ENCODE data around the gene TTC21A. TPM values are rescaled to one million over a fixed set of nuclear protein-coding genes. Genes with fewer than 3 reads are reported as not detected.

TTC21A gene
- total and polyA plus RNA-seq, 2 of the 13 experiments (the other 11 are each of a cell fraction or from before 2014, with no cell fraction given), result 0.31 to 1.5 TPM

DNA sequence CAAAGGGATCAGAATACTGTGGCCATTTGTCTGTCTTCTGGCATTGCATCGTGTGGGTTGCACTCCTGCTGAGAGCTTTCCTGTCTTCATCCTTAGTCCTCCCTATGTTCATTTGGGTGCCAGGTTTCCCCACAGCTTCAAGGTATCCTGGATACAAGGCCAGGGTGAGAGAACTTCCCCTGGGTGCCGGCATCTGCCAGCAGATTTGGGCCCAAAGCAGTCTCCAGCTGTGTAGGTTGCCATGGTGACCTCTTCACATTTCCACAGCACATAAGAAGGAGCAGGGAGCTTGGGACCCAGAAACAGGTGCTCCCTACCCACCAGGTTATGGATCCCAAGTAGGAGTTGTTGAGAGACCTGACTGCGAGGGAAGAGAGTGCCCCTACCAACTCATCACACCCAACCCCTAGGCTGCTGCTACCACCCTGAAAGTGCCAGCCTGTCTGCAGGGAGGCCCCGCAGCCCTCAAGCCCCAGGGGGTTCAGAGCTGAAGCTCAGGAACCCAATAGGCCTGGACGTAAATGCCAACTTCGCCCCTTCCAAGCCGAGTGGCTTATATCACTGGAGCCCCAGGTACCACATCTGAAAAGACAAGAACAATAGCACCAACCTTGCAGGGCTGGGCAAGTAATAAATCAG is 19.9 kb downstream of the TTC21A start (continued):
- no peak for TF ChIP-seq SCMH1 (CRISPR knock-in tag; IDR thresholded peaks at IDR 0.05; ENCODE audit: borderline replicate concordance)
- no peak for TF ChIP-seq ZNF614 (CRISPR knock-in tag; IDR thresholded peaks at IDR 0.05; ENCODE audit: borderline replicate concordance)

DNA sequence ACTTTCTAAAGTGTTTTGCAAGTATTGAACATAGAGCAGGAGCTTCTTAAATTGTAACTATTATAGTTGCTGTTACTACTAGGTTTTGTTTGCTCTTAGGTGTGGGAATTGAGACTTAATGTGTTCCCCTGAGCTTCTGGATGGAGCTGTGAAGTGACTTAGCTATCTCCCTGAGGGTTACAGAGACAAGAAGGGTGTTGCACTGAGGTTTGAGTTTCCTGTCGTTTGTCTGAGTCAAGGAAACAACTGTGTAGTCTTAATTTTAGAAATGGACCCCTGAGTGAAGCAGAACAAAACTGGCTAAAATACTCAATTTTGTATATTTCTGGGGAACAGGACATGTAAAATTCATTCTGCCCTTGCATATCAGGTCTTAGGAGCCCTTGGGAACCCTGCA is 20.4 kb downstream of the TTC21A start:
- DNase-seq (ENCODE audit: low spot score), result no peak
- Histone ChIP-seq H3K27ac (ENCODE audit: extremely low read length, insufficient read depth, low read length) (no peak overlapping the region), H3K4me2 (ENCODE audit: low read depth, low read length) (no peak overlapping the region), H4K20me1 (ENCODE audit: insufficient read depth, low read length) (no peaks in the 10 kb centered on the region; the same call in 1 of the 2 replicates), H3K4me3 (replicated peaks in 1 of 3; ENCODE audit: insufficient read depth in 1 of 3, low read depth in 2 of 3, low read length in 3 of 3) (no peak overlapping the region), H3K4me1 (ENCODE audit: insufficient read depth, low read length) (peaks cover 13% of the 10 kb centered on the region), H3K36me3 (replicated peaks in 1 of 2; ENCODE audit: control insufficient read depth in 1 of 2, insufficient read depth in 2 of 2, low read length in 2 of 2) (no peaks in the 10 kb centered on the region), H2AFZ (ENCODE audit: low read length) (no peak overlapping the region), H3K9me3 (ENCODE audit: low read length) (no peaks in the 10 kb centered on the region), H3K27me3 (ENCODE audit: control insufficient read depth in 1 of 2, insufficient read depth in 2 of 2, low read length in 2 of 2) (no peaks in the 10 kb centered on the region), H3K9ac (ENCODE audit: insufficient read depth, low read depth, low read length) (no peak overlapping the region), H3K79me2 (ENCODE audit: insufficient read depth, low read length) (no peaks in the 10 kb centered on the region)
- no peak for ATAC-seq
- in situ Hi-C loops (cut with HindIII; ENCODE audit: extremely low pct_ligation_motif_present, low pct_unique_long_range_greater_than_20kb) (loop anchor here (5.0 kb wide), 2 partner anchors 59 to 159 kb away; no protein-coding TSS in a partner anchor), intact Hi-C loops (cut with micrococcal nuclease; ENCODE audit: unreplicated experiment) (loop anchor here (5.0 kb wide), 1 partner anchor 79 kb away; no protein-coding TSS in a partner anchor)
- no TSS peak for BruUV-seq (replicated peaks)
- FAIRE-seq, result no peak
- ChIA-PET POLR2A (interaction anchor here (1.3 kb wide), 1 partner anchor 50 kb away, joined by 3 read pairs; no protein-coding TSS in a partner anchor), CTCF (ENCODE audit: low intra/inter-chr PET ratio, low total read pairs) (no interaction called here)
- WGBS (ENCODE audit: low lambda C conversion rate), result 0% methylated on average over 1 of the region's 1 CpG
- TF ChIP-seq NR2F6 (IDR thresholded peaks at IDR 0.05), result no peak
- no peak for TF ChIP-seq NR2F6 (CRISPR knock-in tag; IDR thresholded peaks at IDR 0.05)
- no peak for TF ChIP-seq ZNF30 (CRISPR knock-in tag; IDR thresholded peaks at IDR 0.05)
- TF ChIP-seq YEATS2 (CRISPR knock-in tag; IDR thresholded peaks at IDR 0.05; ENCODE audit: borderline replicate concordance), result no peak
- TF ChIP-seq TBX2 (CRISPR knock-in tag; IDR thresholded peaks at IDR 0.05; ENCODE audit: borderline replicate concordance), result no peak
- TF ChIP-seq ATF5 (CRISPR knock-in tag; IDR thresholded peaks at IDR 0.05; ENCODE audit: low read depth), result no peak
- TF ChIP-seq KLF13 (CRISPR knock-in tag; IDR thresholded peaks at IDR 0.05), result no peak
- TF ChIP-seq ZBTB49 (CRISPR knock-in tag; IDR thresholded peaks at IDR 0.05; ENCODE audit: borderline replicate concordance), result no peak
- TF ChIP-seq, protein P1, sequence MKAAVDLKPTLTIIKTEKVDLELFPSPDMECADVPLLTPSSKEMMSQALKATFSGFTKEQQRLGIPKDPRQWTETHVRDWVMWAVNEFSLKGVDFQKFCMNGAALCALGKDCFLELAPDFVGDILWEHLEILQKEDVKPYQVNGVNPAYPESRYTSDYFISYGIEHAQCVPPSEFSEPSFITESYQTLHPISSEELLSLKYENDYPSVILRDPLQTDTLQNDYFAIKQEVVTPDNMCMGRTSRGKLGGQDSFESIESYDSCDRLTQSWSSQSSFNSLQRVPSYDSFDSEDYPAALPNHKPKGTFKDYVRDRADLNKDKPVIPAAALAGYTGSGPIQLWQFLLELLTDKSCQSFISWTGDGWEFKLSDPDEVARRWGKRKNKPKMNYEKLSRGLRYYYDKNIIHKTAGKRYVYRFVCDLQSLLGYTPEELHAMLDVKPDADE (CRISPR knock-in tag; IDR thresholded peaks at IDR 0.05), result no peak
- no peak for TF ChIP-seq ZFP62 (CRISPR knock-in tag; IDR thresholded peaks at IDR 0.05)
- TF ChIP-seq, protein P2, sequence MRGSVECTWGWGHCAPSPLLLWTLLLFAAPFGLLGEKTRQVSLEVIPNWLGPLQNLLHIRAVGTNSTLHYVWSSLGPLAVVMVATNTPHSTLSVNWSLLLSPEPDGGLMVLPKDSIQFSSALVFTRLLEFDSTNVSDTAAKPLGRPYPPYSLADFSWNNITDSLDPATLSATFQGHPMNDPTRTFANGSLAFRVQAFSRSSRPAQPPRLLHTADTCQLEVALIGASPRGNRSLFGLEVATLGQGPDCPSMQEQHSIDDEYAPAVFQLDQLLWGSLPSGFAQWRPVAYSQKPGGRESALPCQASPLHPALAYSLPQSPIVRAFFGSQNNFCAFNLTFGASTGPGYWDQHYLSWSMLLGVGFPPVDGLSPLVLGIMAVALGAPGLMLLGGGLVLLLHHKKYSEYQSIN (CRISPR knock-in tag; IDR thresholded peaks at IDR 0.05; ENCODE audit: borderline replicate concordance), result no peak
- TF ChIP-seq SAP130 (CRISPR knock-in tag; IDR thresholded peaks at IDR 0.05; ENCODE audit: low read depth), result no peak
- no peak for TF ChIP-seq REXO4 (CRISPR knock-in tag; IDR thresholded peaks at IDR 0.05; ENCODE audit: borderline replicate concordance)
- no peak for TF ChIP-seq ZNF784 (CRISPR knock-in tag; IDR thresholded peaks at IDR 0.05; ENCODE audit: borderline replicate concordance)

Measured in HepG2 (cell line).